ENCODE measurements around the gene OR3A2. TPM values are rescaled to one million over a fixed set of nuclear protein-coding genes. Genes with fewer than 3 reads are reported as not detected.
"Not testable (repeated sequence)": the region's sequence is repeated elsewhere in the genome, so short reads cannot be mapped to it uniquely, and the experiment has no call there.

OR3A2 gene
- total RNA-seq = 1 to 10 TPM; 3.3 to 3.9 TPM

GRCh38 chr17:3385869-3386816 lies at the start of gene OR3A2:
Gene OR3A2, minus strand, starts transcription at chr17:3386308.
- peaks cover 2% of the 10 kb centered on the region for H3K36me3 Mint-ChIP-seq
- no peaks in the 10 kb centered on the region for H3K9me3 Mint-ChIP-seq
- peaks cover 10% of the 10 kb centered on the region for H3K27me3 Mint-ChIP-seq
- H3K4me1 Mint-ChIP-seq = peaks cover 3% of the 10 kb centered on the region
- H3K4me3 Mint-ChIP-seq = peak within 1 kb of the TSS; percentile 82
- peak within 1 kb of the TSS; percentile 81 for H3K27ac Mint-ChIP-seq
- DNase-seq = peak; percentile 63
- POLR2A ChIA-PET = interaction anchor here (0.5 kb wide), 1 partner anchor 791 kb away, joined by 5 read pairs; no protein-coding TSS in a partner anchor
- ATAC-seq (ENCODE audit: low read depth) = peak; percentile 94

DNA sequence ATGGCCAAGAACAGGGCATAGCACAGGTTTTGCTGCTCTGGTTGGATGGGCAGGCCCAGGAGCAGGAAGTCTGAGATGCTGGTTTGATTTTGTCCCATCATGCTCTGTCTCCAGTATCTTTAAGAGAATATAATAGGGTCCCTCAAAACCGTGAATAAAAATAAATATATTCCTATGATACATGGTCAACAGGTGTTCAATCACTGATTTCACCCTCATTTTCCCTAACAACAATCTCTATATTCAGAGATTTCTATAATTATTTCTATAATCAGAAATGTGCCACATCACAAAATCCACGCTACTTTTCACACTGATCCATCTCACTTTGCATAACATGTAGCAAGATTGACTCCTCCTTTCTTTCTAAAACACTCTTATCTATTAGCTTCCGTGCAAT lies 47.6 kb upstream of the OR3A2 start, which contains the start of gene OR1E2:
OR1E2 (minus strand) TSS at position 101 of the 400 bp plus-strand sequence; CDS start at position 101, 0 bp downstream.
- POLR2A ChIA-PET = no interaction called here
- Mint-ChIP-seq H3K36me3 (no peaks in the 10 kb centered on the region), H3K27ac (no peak within 1 kb of the TSS), H3K4me1 (no peaks in the 10 kb centered on the region), H3K4me3 (no peak within 1 kb of the TSS), H3K27me3 (peaks cover 6% of the 10 kb centered on the region), H3K9me3 (no peaks in the 10 kb centered on the region)
- ATAC-seq (ENCODE audit: low read depth) (no peak), DNase-seq (no peak)

GRCh38 chr17:3433215-3433614 lies 47.1 kb upstream of the OR3A2 start:
- H3K4me1 Mint-ChIP-seq; ATAC-seq (ENCODE audit: low read depth); H3K27me3 Mint-ChIP-seq; H3K36me3 Mint-ChIP-seq; H3K9me3 Mint-ChIP-seq; H3K27ac Mint-ChIP-seq; POLR2A ChIA-PET; H3K4me3 Mint-ChIP-seq: not testable (repeated sequence)
- DNase-seq = peak; percentile 38

DNA sequence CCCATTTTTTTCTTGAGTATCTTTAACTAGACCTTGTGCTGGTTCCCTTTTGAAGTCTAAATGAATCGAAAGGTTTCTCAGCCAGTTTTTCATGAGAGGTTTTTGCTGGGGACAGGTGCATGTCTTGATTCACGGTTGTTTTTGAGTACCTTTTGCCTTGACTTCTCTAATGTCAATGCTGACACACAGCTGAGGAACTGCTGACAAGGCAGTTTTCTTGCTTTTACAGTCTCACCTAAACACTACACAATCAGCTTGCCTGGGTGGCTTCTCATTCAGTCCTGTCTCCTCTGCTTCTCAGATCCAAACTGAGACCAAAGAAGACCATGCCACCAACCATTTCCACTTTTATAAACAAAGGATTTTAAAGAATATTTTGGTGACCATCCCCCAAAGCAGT lies 32.1 kb upstream of the OR3A2 start:
- ATAC-seq (ENCODE audit: low read depth) (no peak), DNase-seq (no peak)
- no peaks in the 10 kb centered on the region for H3K9me3 Mint-ChIP-seq
- H3K36me3 Mint-ChIP-seq = no peaks in the 10 kb centered on the region
- POLR2A ChIA-PET = no interaction called here
- H3K4me1 Mint-ChIP-seq = no peaks in the 10 kb centered on the region
- no peak overlapping the region for H3K27ac Mint-ChIP-seq
- peaks cover 11% of the 10 kb centered on the region for H3K27me3 Mint-ChIP-seq
- H3K4me3 Mint-ChIP-seq = no peak overlapping the region

GRCh38 chr17:3415610-3416009 lies 29.5 kb upstream of the OR3A2 start:
- Mint-ChIP-seq H3K27me3 (peaks cover 17% of the 10 kb centered on the region), H3K4me3 (no peak overlapping the region), H3K27ac (no peak overlapping the region), H3K9me3 (no peaks in the 10 kb centered on the region), H3K36me3 (no peaks in the 10 kb centered on the region), H3K4me1 (no peaks in the 10 kb centered on the region)
- POLR2A ChIA-PET = interaction anchor here (0.6 kb wide), 1 partner anchor 521 kb away, joined by 4 read pairs; no protein-coding TSS in a partner anchor
- ATAC-seq (ENCODE audit: low read depth) = no peak
- DNase-seq = no peak

DNA sequence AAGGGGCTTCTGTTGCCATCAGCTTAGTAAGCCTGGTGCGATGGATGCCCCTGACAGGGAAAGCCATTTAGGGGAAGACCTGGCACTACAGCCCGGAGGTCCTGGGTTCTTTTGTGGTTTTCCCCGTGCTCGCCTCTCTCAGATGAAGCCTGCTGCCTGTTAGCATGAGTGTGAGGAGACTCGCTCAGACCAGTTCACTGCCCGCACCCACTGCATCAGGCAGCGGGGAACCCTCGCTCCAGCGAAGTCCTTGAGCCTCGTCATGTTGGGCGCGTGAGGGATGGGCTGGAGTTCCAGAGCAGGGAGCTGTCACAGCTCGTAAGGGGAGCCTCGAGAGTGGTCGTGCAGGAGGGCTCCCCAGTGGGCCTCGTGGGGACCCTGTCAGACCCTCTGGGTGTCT lies 26.1 kb upstream of the OR3A2 start:
- H3K4me3 Mint-ChIP-seq; H3K9me3 Mint-ChIP-seq; H3K36me3 Mint-ChIP-seq; ATAC-seq (ENCODE audit: low read depth); H3K27ac Mint-ChIP-seq; POLR2A ChIA-PET; H3K4me1 Mint-ChIP-seq; DNase-seq: not testable (repeated sequence)
- peaks cover 13% of the 10 kb centered on the region for H3K27me3 Mint-ChIP-seq

DNA sequence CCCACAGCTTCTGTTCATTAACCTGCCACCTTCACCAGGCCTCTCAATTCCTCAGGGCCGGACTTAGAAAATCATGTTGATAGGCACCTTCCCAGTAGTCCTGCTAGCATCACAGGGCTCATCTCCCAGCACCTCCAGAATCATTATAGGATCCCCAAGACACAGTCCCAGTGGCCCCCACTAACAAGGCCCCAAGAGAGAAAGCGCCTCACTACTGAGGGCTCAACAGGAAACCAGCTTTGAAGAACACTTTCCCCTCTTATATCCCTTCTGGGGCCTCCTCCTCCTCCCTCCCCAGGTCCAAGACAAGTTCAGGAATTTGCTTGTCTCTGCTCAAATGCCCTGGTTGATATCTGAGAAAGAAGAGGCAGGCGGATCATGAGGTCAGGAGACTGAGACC lies 25.0 kb upstream of the OR3A2 start, which contains the start of gene OR3A3:
OR3A3 (plus strand) TSS at position 301 of the 400 bp plus-strand sequence.
- no peak for ATAC-seq (ENCODE audit: low read depth)
- DNase-seq = no peak
- Mint-ChIP-seq H3K9me3 (peaks cover 10% of the 10 kb centered on the region), H3K36me3 (no peaks in the 10 kb centered on the region), H3K27me3 (peaks cover 11% of the 10 kb centered on the region), H3K4me1 (no peaks in the 10 kb centered on the region), H3K4me3 (no peak within 1 kb of the TSS), H3K27ac (no peak within 1 kb of the TSS)
- POLR2A ChIA-PET = no interaction called here

GRCh38 chr17:3403856-3404255 lies 17.7 kb upstream of the OR3A2 start:
- H3K4me3 Mint-ChIP-seq; H3K27ac Mint-ChIP-seq; H3K36me3 Mint-ChIP-seq; DNase-seq; H3K4me1 Mint-ChIP-seq; POLR2A ChIA-PET; H3K27me3 Mint-ChIP-seq; ATAC-seq (ENCODE audit: low read depth): not testable (repeated sequence)
- peaks cover 12% of the 10 kb centered on the region for H3K9me3 Mint-ChIP-seq

DNA sequence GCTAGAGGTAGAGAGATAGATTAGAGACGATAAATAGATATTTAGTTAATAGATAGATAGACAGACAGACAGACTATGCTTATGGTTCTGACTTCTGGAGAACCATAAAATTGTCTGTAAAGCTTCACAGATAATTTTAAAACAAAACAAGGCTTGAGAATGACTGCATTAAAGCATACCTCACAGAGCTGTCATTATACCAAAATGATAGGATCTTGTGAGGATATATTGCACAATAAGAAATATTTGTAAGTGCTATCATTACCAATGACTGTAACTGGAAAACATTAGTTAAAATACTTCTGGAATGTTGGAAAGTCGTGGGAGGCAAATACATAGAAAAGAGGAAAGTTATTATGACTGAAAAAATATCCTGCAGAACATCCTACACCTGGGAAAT lies 15.7 kb upstream of the OR3A2 start:
- H3K27ac Mint-ChIP-seq = no peak overlapping the region
- H3K4me1 Mint-ChIP-seq = no peaks in the 10 kb centered on the region
- POLR2A ChIA-PET = no interaction called here
- H3K27me3 Mint-ChIP-seq = peaks cover 5% of the 10 kb centered on the region
- H3K9me3 Mint-ChIP-seq = peaks cover 4% of the 10 kb centered on the region
- no peak overlapping the region for H3K4me3 Mint-ChIP-seq
- DNase-seq = no peak
- H3K36me3 Mint-ChIP-seq = no peaks in the 10 kb centered on the region
- ATAC-seq (ENCODE audit: low read depth) = no peak

DNA sequence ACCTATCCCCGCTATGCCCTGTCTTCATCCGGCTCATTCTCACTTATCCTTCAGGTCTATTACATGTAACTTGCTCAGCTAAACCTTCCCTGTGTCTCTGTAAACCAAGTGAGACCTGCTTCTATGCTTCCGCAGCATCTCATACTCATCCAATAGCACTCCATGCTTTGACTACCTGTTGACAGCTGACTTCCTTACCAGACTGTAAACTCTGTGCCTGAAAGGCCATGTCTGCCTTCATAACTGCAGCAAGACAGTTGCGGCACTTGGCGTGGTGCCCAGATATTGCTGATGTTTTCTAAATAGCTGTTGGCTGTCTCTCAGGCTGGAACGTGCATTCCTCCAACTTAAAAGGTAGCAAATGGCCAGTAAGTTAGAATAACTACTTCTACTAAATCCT lies 13.9 kb upstream of the OR3A2 start:
- ATAC-seq (ENCODE audit: low read depth) = no peak
- Mint-ChIP-seq H3K4me3 (no peak overlapping the region), H3K4me1 (no peaks in the 10 kb centered on the region), H3K27ac (no peak overlapping the region), H3K36me3 (no peaks in the 10 kb centered on the region), H3K27me3 (peaks cover 2% of the 10 kb centered on the region), H3K9me3 (peaks cover 1% of the 10 kb centered on the region)
- POLR2A ChIA-PET = no interaction called here
- no peak for DNase-seq

- Mint-ChIP-seq H3K27ac (no peak within 1 kb of the TSS), H3K4me3 (no peak within 1 kb of the TSS), H3K9me3 (peaks cover 1% of the 10 kb centered on the region), H3K4me1 (no peaks in the 10 kb centered on the region), H3K27me3 (peaks cover 2% of the 10 kb centered on the region), H3K36me3 (no peaks in the 10 kb centered on the region)
- no peak for ATAC-seq (ENCODE audit: low read depth)
- POLR2A ChIA-PET = no interaction called here
- no peak for DNase-seq
Measured at GRCh38 chr17:3398310-3398709, 12.2 kb upstream of the OR3A2 start, which contains the start of gene OR1E1. Gene OR1E1, minus strand, starts transcription at chr17:3398410. Its CDS starts 0 bp downstream, at chr17:3398410.

- POLR2A ChIA-PET; DNase-seq; H3K27me3 Mint-ChIP-seq; H3K27ac Mint-ChIP-seq; H3K4me1 Mint-ChIP-seq; H3K4me3 Mint-ChIP-seq; ATAC-seq (ENCODE audit: low read depth); H3K9me3 Mint-ChIP-seq; H3K36me3 Mint-ChIP-seq: not testable (repeated sequence)
Measured at GRCh38 chr17:3397801-3398200, 11.7 kb upstream of the OR3A2 start.

DNA sequence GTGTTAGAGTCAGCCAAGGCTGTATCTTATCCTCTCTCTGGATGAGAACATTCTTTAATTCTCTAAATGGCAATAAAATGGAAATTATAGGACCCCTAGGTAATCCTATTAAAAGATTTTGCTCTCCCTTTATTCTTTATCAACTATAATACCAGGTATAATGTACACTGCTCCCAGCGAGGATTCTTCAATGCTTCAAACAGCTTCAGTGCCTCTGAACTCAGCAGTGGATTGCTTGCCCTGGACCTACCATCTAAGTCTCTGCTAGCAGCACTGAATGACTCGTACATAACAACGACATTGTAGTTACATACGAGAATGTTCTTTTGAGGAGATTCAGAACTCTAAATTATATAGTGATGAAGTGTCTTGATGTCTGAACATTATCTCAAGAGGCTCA lies 3.7 kb upstream of the OR3A2 start:
- H3K36me3 Mint-ChIP-seq = no peaks in the 10 kb centered on the region
- peaks cover 10% of the 10 kb centered on the region for H3K27me3 Mint-ChIP-seq
- H3K9me3 Mint-ChIP-seq = peaks cover 4% of the 10 kb centered on the region
- POLR2A ChIA-PET = no interaction called here
- no peak overlapping the region for H3K4me3 Mint-ChIP-seq
- peaks cover 3% of the 10 kb centered on the region for H3K4me1 Mint-ChIP-seq
- no peak for ATAC-seq (ENCODE audit: low read depth)
- H3K27ac Mint-ChIP-seq = no peak overlapping the region
- no peak for DNase-seq

DNA sequence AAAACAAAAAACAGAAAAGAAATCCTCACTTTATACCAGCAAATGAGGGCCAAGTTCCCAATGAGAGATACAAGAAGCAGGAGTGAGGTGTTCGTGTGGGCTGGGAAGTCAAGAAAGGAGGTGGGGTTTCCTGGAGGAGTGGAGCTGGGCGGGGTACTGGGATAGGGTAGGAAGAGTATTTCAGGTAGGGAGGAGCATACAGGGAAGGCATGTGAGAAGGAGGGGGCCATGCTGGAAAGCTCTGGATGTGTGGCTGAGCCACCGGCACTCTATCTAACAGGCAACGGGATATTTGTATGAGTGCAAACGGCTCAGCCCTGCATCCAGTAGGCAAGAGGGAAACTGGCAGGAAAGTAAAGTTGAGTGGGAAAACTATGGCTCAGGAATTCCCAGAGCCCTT lies 4.2 kb downstream of the OR3A2 start:
- POLR2A ChIA-PET = no interaction called here
- no peak overlapping the region for H3K4me3 Mint-ChIP-seq

More for the DNA sequence above, 4.2 kb downstream of the OR3A2 start:
- Mint-ChIP-seq H3K27me3 (peaks cover 2% of the 10 kb centered on the region), H3K4me1 (peaks cover 3% of the 10 kb centered on the region), H3K27ac (no peak overlapping the region), H3K36me3 (peaks cover 7% of the 10 kb centered on the region), H3K9me3 (no peaks in the 10 kb centered on the region)
- DNase-seq (no peak), ATAC-seq (ENCODE audit: low read depth) (no peak)
